HL-60/S4 (cell line): Measurements from ENCODE around the gene ZNF343.

ENCODE experiments used
- in situ Hi-C: fragments of 300-500 bp; cut with MboI; formaldehyde crosslinking; loops from 2 replicates; pipeline ENCODE4 v1.14.3; 2022; ENCODE audit warnings: low sequenced_read_pairs

The ZNF343 gene

GRCh38 chr20:2475850-2476741 is 32.6 kb downstream of the ZNF343 start:
- in situ Hi-C loops, result no loop called here

- in situ Hi-C loops, result no loop called here
These were observed 35.2 kb downstream of the ZNF343 start for GRCh38 chr20:2473516-2473915.

GRCh38 chr20:2470423-2471193 is 38.1 kb downstream of the ZNF343 start, which contains the start of gene SNRPB:
Gene SNRPB, minus strand, starts transcription at chr20:2470789. Its CDS starts 99 bp downstream, at chr20:2470690.
- in situ Hi-C loops, result no loop called here

- in situ Hi-C loops, result loop anchor here (10.0 kb wide), 1 partner anchor 265 kb away; no protein-coding TSS in a partner anchor
These were observed 38.7 kb downstream of the ZNF343 start for GRCh38 chr20:2469991-2470422.

- in situ Hi-C loops, result loop anchor here (10.0 kb wide), 1 partner anchor 264 kb away; no protein-coding TSS in a partner anchor
These were observed 39.9 kb downstream of the ZNF343 start for GRCh38 chr20:2468581-2469407.

GRCh38 chr20:2467412-2467811 is 41.3 kb downstream of the ZNF343 start:
- in situ Hi-C loops, result loop anchor here (10.0 kb wide), 1 partner anchor 263 kb away; no protein-coding TSS in a partner anchor

- in situ Hi-C loops, result loop anchor here (10.0 kb wide), 1 partner anchor 260 kb away; no protein-coding TSS in a partner anchor
These were observed 43.6 kb downstream of the ZNF343 start for GRCh38 chr20:2465100-2465499.

GRCh38 chr20:2463616-2464365 is 44.9 kb downstream of the ZNF343 start:
- in situ Hi-C loops, result loop anchor here (10.0 kb wide), 1 partner anchor 259 kb away; no protein-coding TSS in a partner anchor

- in situ Hi-C loops, result loop anchor here (10.0 kb wide), 1 partner anchor 258 kb away; no protein-coding TSS in a partner anchor
These were observed 46.2 kb downstream of the ZNF343 start for GRCh38 chr20:2462484-2462883.

GRCh38 chr20:2460752-2461424 is 47.8 kb downstream of the ZNF343 start:
- in situ Hi-C loops, result loop anchor here (10.0 kb wide), 1 partner anchor 256 kb away; no protein-coding TSS in a partner anchor

GRCh38 chr20:2459981-2460751 is 48.5 kb downstream of the ZNF343 start:
- in situ Hi-C loops, result loop anchor here (10.0 kb wide), 1 partner anchor 255 kb away; no protein-coding TSS in a partner anchor

GRCh38 chr20:2458919-2459499 is 49.7 kb downstream of the ZNF343 start:
- in situ Hi-C loops, result no loop called here

GRCh38 chr20:2455771-2456497 is 52.8 kb downstream of the ZNF343 start:
- in situ Hi-C loops, result no loop called here

- in situ Hi-C loops, result no loop called here
These were observed 54.9 kb downstream of the ZNF343 start for GRCh38 chr20:2453792-2454191.

GRCh38 chr20:2451939-2452732 is 56.6 kb downstream of the ZNF343 start:
- in situ Hi-C loops, result no loop called here

GRCh38 chr20:2451422-2451821 is 57.3 kb downstream of the ZNF343 start:
- in situ Hi-C loops, result no loop called here
